Loucy (cell line): Measurements from ENCODE around the gene SPC24.

Experiments
- EZH2phosphoT487 ChIP-seq: fragments of 200-600 bp; IDR thresholded peaks from 2 replicates; pipeline ENCODE4 v1.6.1; 2018; ENCODE audit warnings: antibody characterized with exemption, mild to moderate bottlenecking, moderate library complexity, borderline replicate concordance
- TF ChIP-seq, protein P1 (sequence below): fragments of 200-600 bp; sonication (generic); conservative IDR thresholded peaks from 2 replicates; pipeline ENCODE4 v1.5.1; 2014; ENCODE audit warnings: mild to moderate bottlenecking, antibody characterized with exemption, low read length

DNA sequence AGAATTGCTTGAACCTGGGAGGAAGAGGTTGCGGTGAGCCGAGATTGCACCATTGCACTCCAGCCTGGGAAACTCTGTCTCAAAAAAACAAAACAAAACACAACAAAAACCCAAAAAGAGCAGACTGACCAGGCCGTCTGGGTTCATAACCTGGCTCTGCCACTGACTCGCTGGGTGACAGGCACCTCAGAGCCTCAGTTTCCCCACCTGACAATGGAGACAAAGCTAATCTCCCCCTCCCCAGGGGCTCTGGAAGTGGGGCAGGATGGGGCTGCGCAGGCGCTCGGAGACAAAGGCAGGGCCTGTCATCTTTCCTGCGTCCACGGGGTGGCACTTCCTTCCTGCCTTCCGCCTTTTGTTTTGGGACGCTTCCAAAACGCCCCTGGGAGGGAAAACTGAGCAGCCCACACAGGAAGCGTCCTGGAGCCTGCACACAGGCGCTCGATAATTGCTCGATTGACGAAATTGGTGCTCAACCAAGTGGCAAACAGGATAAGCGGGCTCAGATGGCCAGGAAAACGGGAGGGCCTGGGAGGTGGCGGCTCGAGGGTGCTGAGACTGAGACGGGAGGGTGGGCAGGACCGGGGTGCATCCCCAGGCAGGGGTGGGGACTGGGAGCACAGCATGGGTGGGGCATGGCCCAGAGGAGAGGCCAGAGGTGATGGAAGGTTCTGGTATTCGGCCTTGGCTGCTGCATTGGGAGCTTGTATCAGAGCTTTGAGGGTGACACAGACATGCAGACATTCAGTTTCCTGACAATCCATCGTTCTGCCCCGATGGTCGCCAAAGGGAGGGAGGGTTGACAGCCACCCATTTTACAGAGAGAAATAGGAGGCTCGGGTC lies 17.8 kb downstream of the SPC24 start:
- TF ChIP-seq, protein P1, sequence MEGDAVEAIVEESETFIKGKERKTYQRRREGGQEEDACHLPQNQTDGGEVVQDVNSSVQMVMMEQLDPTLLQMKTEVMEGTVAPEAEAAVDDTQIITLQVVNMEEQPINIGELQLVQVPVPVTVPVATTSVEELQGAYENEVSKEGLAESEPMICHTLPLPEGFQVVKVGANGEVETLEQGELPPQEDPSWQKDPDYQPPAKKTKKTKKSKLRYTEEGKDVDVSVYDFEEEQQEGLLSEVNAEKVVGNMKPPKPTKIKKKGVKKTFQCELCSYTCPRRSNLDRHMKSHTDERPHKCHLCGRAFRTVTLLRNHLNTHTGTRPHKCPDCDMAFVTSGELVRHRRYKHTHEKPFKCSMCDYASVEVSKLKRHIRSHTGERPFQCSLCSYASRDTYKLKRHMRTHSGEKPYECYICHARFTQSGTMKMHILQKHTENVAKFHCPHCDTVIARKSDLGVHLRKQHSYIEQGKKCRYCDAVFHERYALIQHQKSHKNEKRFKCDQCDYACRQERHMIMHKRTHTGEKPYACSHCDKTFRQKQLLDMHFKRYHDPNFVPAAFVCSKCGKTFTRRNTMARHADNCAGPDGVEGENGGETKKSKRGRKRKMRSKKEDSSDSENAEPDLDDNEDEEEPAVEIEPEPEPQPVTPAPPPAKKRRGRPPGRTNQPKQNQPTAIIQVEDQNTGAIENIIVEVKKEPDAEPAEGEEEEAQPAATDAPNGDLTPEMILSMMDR: peak; percentile 40; the same call in 1 of the 2 replicates
- no peak for TF ChIP-seq EZH2phosphoT487
